Right renal pelvis (tissue), 4 donors: ENCODE measurements around the gene WNT2. TPM values are rescaled to one million over a fixed set of nuclear protein-coding genes. Genes with fewer than 3 reads are reported as not detected.
"Not testable (repeated sequence)": the region's sequence is repeated elsewhere in the genome, so short reads cannot be mapped to it uniquely, and the experiment has no call there.

Source experiments
- DNase-seq, 4 donors: peaks; one replicate each; pipeline ENCODE4 v3.0.0-alpha.2; 2013; ENCODE audit warnings: low read depth in 4 of 4, low spot score in 3 of 4, missing footprints in 1 of 4
- polyA plus RNA-seq, 4 donors: library from polyadenylated mRNA; unstranded; fragments of 120-200 nt; gene quantifications; one replicate each; pipeline ENCODE4 v1.2.1, GENCODE V29; 2013; ENCODE audit not compliant: insufficient read length in 4 of 4

The WNT2 gene
- polyA plus RNA-seq, 4 donors: 0.46 to 0.97 (median 0.79) TPM

DNA sequence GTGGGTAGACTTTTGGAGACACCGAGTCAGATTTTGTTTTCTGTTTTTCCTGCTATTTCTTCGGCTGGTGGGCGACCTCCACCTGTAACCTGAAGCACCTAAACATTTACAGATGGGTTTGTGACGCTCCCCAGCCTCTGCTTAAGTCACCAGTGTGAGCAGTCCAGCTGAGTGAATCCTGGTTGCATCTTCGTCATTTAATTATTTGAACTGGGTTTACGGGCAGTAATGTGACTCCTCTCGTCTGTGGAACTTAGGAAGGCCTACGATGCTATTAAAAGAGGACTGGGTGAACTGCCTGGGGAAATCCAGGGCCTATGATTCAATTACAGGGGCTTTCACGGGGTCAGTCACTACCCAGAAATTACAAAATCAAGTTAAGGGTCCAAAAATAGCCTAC lies 52.5 kb downstream of the WNT2 start:
- DNase-seq: no peak

- DNase-seq: no peak
These were observed 53.0 kb downstream of the WNT2 start for GRCh38 chr7:117269886-117270285.

- no peak for DNase-seq
These were observed 53.4 kb downstream of the WNT2 start for GRCh38 chr7:117269417-117269816.

DNA sequence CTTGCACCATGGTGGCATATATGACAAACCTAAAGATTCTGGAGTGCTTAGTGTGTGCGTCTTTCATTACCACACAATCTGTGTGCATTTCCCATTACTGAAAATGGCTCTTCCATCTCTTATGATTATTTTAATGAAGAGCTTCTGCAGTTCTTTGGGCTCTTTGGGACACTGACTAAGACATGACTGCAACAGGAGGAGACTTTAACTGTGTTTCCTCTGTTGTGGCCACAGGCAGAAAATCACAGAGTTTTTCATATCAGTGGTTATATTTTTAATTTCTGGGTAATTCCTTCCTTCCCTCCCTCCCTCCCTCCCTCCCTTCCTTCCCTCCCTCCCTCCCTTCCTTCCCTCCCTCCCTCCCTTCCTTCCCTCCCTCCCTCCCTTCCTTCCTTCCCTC lies 58.1 kb downstream of the WNT2 start:
- DNase-seq: no peak

DNA sequence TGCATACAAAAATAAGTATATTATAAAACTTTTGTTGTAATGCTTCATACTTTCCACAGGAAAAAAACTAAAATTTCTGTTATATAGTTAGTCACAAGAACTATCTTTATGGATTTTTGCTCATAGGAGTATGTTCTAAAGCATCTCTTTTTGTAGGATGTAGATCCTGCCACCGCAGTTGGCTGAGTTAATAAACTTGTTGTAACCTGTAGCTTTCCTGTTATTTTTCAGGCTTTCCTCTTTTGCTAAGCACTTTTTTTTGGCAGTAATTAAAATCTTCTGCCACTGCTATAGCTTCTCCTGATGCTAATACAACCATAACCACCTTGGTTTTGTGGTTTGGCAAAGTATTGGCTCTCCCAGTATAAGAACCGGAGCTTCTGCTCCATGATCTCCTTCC lies 60.3 kb downstream of the WNT2 start:
- no peak for DNase-seq

- DNase-seq: no peak
These were observed 63.2 kb downstream of the WNT2 start for GRCh38 chr7:117259615-117260014.

DNA sequence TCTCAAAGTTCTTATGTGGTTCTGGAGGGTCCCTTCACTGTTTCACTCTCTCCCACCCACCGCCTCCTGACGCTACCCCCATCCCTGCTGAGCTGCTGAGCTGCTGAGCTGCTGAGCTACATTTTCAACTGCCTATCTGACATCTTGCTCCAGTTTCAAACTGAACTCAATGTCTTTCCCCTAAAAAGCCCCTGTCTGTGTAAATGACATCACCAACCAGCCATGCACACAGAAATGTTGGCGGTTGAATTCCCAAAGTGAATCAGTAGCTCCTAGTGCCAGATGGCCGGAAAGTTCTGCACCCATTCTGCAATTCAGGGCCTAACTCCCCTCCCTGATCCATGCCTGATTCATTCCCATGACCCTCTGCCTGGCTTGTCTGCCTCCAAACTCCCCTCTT lies 71.2 kb downstream of the WNT2 start:
- DNase-seq: no peak

DNA sequence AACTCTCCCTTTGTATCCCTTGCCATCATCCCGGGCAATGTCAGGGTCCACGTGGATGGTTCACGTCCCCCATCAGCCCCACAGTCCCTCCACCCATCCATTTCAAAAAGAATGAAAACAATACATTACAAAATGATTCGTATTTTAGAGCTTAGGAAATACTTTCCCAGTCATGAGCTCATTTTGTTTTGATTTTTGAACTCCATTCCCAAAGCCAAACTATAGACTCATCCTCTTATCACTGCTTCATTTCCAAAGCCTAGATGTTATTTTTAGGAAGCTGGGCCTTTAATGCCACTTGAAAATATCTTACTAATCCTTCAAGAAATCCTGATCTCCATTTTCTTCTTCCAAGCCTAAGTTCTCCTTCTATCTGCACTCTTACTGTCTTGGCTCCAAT lies 72.1 kb downstream of the WNT2 start:
- DNase-seq: no peak

GRCh38 chr7:117250245-117250644 lies 72.6 kb downstream of the WNT2 start:
- DNase-seq: no peak

- no peak for DNase-seq
These were observed 73.2 kb downstream of the WNT2 start for GRCh38 chr7:117249696-117250095.

- DNase-seq: no peak
These were observed 74.0 kb downstream of the WNT2 start for GRCh38 chr7:117248829-117249228.

DNA sequence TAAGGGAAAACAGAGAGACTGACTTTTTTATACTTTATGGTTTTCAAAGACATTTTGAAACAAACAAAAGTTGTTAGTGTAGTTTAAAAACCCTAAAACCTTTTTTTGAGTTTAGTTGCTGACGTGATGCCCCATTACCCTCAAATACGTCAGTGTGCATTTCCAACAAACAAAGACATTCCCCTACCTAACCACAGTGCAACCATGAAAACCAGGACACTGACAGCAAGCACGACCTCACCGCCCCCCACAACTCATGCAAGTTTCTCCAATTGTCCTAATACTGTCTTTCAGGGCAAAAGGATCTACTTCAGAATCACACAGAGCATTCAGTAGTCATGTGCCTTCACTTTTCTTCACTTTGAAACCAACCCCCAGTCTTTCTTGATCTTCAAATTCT lies 75.0 kb downstream of the WNT2 start:
- no peak for DNase-seq

- not testable (repeated sequence) for DNase-seq
These were observed 77.2 kb downstream of the WNT2 start for GRCh38 chr7:117245703-117246102.

DNA sequence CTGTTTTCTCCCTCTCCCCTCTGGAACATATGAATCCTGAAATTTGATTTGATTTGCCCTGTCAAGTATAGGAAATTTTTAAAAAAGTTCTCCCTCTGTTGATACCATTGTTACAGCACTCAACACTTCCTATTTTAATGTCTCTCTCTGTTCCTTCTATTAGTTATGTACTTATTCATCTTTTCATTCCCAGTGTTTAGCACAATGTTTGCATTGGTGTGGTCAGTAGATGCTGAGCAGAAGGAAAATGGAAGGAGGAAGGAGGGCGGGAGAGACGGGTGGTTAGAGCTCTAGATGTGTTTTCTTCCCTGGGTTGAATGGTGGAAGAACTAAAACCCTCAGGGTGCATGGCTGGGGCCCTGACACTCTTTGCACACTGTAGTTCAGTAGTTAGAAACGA lies 79.5 kb downstream of the WNT2 start:
- no peak for DNase-seq

GRCh38 chr7:117241088-117241487 lies 81.8 kb downstream of the WNT2 start:
- no peak for DNase-seq

DNA sequence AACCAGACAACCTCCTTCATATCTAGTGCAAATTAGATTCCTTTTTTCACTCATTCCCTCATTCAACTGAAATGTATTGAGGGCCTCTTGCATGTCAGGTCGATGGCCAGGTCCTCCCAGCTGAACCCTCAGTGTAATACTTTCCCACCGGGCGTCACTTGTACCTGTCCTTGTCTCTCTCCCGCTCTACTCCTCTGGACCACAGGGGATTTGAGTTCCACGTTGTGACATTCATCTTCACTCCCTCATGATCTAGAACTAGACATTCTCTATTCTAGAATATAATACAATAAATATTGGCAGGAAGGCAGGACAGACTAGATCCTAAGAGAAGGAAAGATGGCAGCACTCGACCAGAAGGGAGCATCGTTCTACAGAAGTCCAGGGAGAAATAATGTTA lies 83.9 kb downstream of the WNT2 start:
- DNase-seq: no peak

DNA sequence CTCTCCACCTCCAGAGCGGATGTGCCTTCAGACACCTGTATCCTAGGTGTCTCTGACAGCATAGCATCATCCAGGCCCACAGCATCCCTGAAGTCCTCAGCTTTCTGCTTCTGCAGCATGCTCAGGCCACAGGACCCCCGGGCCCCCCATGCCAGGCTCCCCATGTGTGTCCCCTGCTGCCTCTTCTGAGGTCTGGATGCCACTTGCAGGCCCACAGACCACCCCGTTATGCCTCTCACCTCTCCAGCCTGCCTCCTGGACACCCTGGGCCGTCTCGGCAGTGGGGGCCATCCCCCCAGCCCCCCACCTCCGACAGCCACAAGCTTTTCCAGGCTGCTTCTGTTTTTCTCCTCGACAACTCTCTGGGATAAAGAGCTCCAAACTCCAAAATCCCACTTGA lies 84.4 kb downstream of the WNT2 start:
- no peak for DNase-seq

DNA sequence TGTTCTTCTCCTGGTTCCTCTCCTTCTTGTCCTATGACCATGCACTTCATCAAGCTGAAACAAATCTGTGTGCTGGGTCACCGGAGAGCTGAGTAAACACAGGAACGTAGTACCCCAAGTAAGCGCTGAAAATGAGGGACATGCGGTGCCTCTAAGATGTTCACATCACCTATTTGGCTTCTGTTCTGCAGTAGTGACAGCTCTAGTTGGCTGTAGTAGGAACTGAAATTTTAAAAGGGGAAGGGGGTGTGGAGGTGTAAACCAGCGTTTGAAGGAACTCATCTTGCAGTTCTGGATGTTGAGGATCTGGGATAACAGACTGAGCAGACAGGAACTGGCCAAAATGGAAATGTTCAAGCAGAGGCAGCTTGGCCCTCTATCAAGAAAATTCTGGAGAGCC lies 85.2 kb downstream of the WNT2 start:
- no peak for DNase-seq

GRCh38 chr7:117231047-117231359 lies 91.9 kb downstream of the WNT2 start:
- DNase-seq: no peak

DNA sequence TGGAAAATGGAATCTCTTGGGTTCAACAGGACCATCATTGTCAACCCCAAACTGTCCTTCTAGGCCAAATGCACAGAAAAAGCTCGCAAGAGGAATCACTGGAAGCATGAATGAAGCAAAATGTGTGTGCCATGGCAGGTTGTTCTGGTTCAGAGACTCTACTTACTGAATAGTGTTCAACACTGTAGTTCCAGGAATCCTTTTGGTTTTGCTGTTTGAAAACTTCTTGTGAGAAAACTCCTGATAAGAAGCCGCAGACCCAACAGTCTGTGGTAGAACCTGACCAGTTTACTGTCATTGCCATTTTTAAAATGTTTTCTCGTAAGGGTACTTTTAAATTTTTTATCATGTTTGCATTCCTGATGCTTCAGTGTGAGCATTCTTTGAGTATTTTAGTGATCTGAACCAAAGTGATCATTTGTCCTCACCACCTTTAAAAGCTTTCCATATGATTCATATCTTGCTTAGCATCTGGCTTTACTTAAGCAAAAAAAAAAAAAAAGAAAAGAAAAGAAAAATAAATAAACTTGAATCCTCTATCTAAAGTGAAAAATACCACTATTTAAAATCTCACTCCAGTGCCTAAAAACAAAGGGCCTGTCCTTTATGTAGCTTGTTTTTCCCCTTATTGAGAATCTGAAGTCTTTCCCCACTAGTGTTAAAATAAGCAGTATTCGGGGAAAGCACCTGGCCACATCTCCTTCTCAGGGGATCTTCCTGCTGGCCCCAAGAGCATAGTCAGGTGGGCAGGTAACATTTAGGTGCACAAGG lies 92.4 kb downstream of the WNT2 start:
- no peak for DNase-seq

DNA sequence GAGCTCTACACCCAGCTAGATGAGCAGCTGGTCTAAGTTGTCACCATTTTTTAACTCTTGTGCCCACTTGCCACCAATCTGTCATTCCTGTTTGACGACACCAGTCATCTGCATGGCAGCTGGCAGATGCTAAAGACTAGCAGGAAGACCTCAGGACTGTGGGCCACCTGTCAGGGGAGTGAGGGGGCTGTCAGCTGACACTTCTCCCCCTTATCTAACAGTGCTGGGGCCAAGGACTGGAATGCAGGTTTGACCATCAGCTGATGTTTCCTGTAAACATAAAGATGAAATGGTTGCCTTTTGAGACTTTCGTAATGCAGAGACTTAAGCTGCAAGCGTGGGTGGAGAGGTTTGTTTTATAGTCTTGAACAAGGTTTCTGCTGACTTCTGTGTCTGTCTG lies 93.5 kb downstream of the WNT2 start:
- no peak for DNase-seq

DNA sequence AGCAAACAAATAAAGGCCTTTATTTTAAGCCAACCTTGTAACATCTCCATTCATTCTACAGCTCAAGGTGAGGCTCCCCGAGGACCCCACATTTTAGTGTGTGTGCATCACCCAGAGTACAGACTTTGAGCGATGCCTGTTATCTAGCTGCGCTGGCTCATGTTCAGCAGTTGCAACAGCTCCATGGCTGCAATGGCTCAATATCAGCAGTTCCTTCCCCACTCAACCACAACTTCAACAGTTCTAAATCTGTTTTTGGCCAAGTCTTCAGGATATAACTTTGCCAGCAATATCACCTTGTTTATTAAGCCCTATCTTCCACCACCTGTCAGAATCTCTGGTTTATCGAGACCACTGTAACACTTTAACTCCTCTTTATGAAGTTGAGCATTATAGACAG lies 95.8 kb downstream of the WNT2 start:
- DNase-seq: no peak

GRCh38 chr7:117225536-117225935 lies 97.3 kb downstream of the WNT2 start:
- no peak for DNase-seq
